HUES48 (cell line): ENCODE results near the gene RAMP1.
A peak's percentile ranks its signal among the peaks of the same experiment; 100 is the strongest.

Experiments
- H3K27ac ChIP-seq: one replicate; pipeline ENCODE4 v1.7.0; 2013; ENCODE audit warnings: low read depth, low read length, inconsistent platforms
- H3K27me3 ChIP-seq: 2 replicates; pipeline ENCODE4 v1.6.1; 2013; ENCODE audit warnings: mild to moderate bottlenecking, low read length; ENCODE audit not compliant: control insufficient read depth, insufficient read depth
- H3K36me3 ChIP-seq: 2 replicates; pipeline ENCODE4 v1.6.1; 2013; ENCODE audit warnings: low read length; ENCODE audit not compliant: control insufficient read depth, insufficient read depth
- H3K4me1 ChIP-seq: 2 replicates; pipeline ENCODE4 v1.6.1; 2013; ENCODE audit warnings: mild to moderate bottlenecking, low read length; ENCODE audit not compliant: control insufficient read depth, insufficient read depth
- H3K4me3 ChIP-seq: 2 replicates; pipeline ENCODE4 v1.5.1; 2013; ENCODE audit warnings: mild to moderate bottlenecking, low read depth, low read length
- H3K9ac ChIP-seq: 2 replicates; pipeline ENCODE4 v1.6.1; 2013; ENCODE audit warnings: mild to moderate bottlenecking, low read depth, low read length, moderate library complexity
- H3K9me3 ChIP-seq: 2 replicates; pipeline ENCODE4 v1.6.1; 2013; ENCODE audit warnings: low read length; ENCODE audit not compliant: control insufficient read depth, insufficient read depth

RAMP1 gene

GRCh38 chr2:237859533-237860272, at the start of gene RAMP1:
RAMP1 (plus strand) TSS chr2:237859623; CDS start chr2:237859676, 53 bp downstream.
- Histone ChIP-seq H3K4me1 (peaks cover 12% of the 10 kb centered on the region; the same call in 1 of the 2 replicates), H3K9ac (no peak within 1 kb of the TSS), H3K9me3 (no peaks in the 10 kb centered on the region), H3K27me3 (peaks cover 48% of the 10 kb centered on the region), H3K27ac (no peak within 1 kb of the TSS), H3K36me3 (no peaks in the 10 kb centered on the region), H3K4me3 (peak within 1 kb of the TSS; percentile 61)

GRCh38 chr2:237815637-237816036, 43.8 kb upstream of the RAMP1 start:
- Histone ChIP-seq H3K9ac (no peak overlapping the region), H3K9me3 (no peaks in the 10 kb centered on the region), H3K27me3 (no peaks in the 10 kb centered on the region; the same call in 1 of the 2 replicates), H3K27ac (no peak overlapping the region), H3K4me1 (no peaks in the 10 kb centered on the region), H3K36me3 (no peaks in the 10 kb centered on the region), H3K4me3 (no peak overlapping the region)

- Histone ChIP-seq H3K27me3 (no peaks in the 10 kb centered on the region; the same call in 1 of the 2 replicates), H3K4me3 (no peak overlapping the region), H3K27ac (no peak overlapping the region), H3K9me3 (no peaks in the 10 kb centered on the region), H3K36me3 (no peaks in the 10 kb centered on the region), H3K4me1 (no peaks in the 10 kb centered on the region), H3K9ac (no peak overlapping the region)
Observed at GRCh38 chr2:237816531-237816930, 42.9 kb upstream of the RAMP1 start.

GRCh38 chr2:237818066-237818473, 41.4 kb upstream of the RAMP1 start:
- H3K9me3 ChIP-seq, result no peaks in the 10 kb centered on the region
- no peak overlapping the region for H3K9ac ChIP-seq
- no peak overlapping the region for H3K4me3 ChIP-seq
- no peaks in the 10 kb centered on the region; the same call in 1 of the 2 replicates for H3K27me3 ChIP-seq
- H3K36me3 ChIP-seq, result no peaks in the 10 kb centered on the region
- no peak overlapping the region for H3K27ac ChIP-seq
- H3K4me1 ChIP-seq, result no peaks in the 10 kb centered on the region

- Histone ChIP-seq H3K4me3 (no peak overlapping the region), H3K36me3 (no peaks in the 10 kb centered on the region), H3K9me3 (no peaks in the 10 kb centered on the region), H3K27me3 (no peaks in the 10 kb centered on the region), H3K27ac (no peak overlapping the region), H3K4me1 (no peaks in the 10 kb centered on the region), H3K9ac (no peak overlapping the region)
Observed at GRCh38 chr2:237819231-237819630, 40.2 kb upstream of the RAMP1 start.

GRCh38 chr2:237820421-237820820, 39.0 kb upstream of the RAMP1 start:
- Histone ChIP-seq H3K36me3 (no peaks in the 10 kb centered on the region), H3K9ac (no peak overlapping the region), H3K9me3 (no peaks in the 10 kb centered on the region), H3K4me1 (no peaks in the 10 kb centered on the region), H3K4me3 (no peak overlapping the region), H3K27ac (no peak overlapping the region), H3K27me3 (no peaks in the 10 kb centered on the region)

- no peak overlapping the region for H3K4me3 ChIP-seq
- H3K27ac ChIP-seq, result no peak overlapping the region
- H3K36me3 ChIP-seq, result no peaks in the 10 kb centered on the region
- H3K4me1 ChIP-seq, result no peaks in the 10 kb centered on the region
- H3K9me3 ChIP-seq, result no peaks in the 10 kb centered on the region
- H3K27me3 ChIP-seq, result no peaks in the 10 kb centered on the region
- H3K9ac ChIP-seq, result no peak overlapping the region
Observed at GRCh38 chr2:237823544-237823943, 35.9 kb upstream of the RAMP1 start.

GRCh38 chr2:237824085-237824484, 35.3 kb upstream of the RAMP1 start:
- Histone ChIP-seq H3K9ac (no peak overlapping the region), H3K9me3 (no peaks in the 10 kb centered on the region), H3K36me3 (no peaks in the 10 kb centered on the region), H3K4me1 (no peaks in the 10 kb centered on the region), H3K4me3 (no peak overlapping the region), H3K27ac (no peak overlapping the region), H3K27me3 (no peaks in the 10 kb centered on the region)

GRCh38 chr2:237827421-237827987, 31.9 kb upstream of the RAMP1 start:
- no peaks in the 10 kb centered on the region for H3K27me3 ChIP-seq
- no peak overlapping the region for H3K27ac ChIP-seq
- H3K9ac ChIP-seq, result no peak overlapping the region
- no peaks in the 10 kb centered on the region for H3K36me3 ChIP-seq
- H3K4me3 ChIP-seq, result no peak overlapping the region
- H3K4me1 ChIP-seq, result no peaks in the 10 kb centered on the region
- H3K9me3 ChIP-seq, result no peaks in the 10 kb centered on the region

- Histone ChIP-seq H3K9ac (no peak overlapping the region), H3K36me3 (no peaks in the 10 kb centered on the region), H3K9me3 (no peaks in the 10 kb centered on the region), H3K27ac (no peak overlapping the region), H3K4me3 (no peak overlapping the region), H3K27me3 (no peaks in the 10 kb centered on the region), H3K4me1 (no peaks in the 10 kb centered on the region)
Observed at GRCh38 chr2:237830522-237830921, 28.9 kb upstream of the RAMP1 start.

- Histone ChIP-seq H3K4me1 (no peaks in the 10 kb centered on the region), H3K27me3 (no peaks in the 10 kb centered on the region), H3K9me3 (no peaks in the 10 kb centered on the region), H3K27ac (no peak overlapping the region), H3K4me3 (no peak overlapping the region), H3K36me3 (no peaks in the 10 kb centered on the region), H3K9ac (no peak overlapping the region)
Observed at GRCh38 chr2:237833546-237833945, 25.9 kb upstream of the RAMP1 start.
